ENCODE measurements around the gene CENPF. TPM values are rescaled to one million over a fixed set of nuclear protein-coding genes. Genes with fewer than 3 reads are reported as not detected.
A peak's percentile ranks its signal among the peaks of the same experiment; 100 is the strongest.

The CENPF gene
- total and polyA plus RNA-seq, 12 donors, result 0.15 to 8.7 (median 0.59) TPM

- intact Hi-C loops (cut with DNase I), result loop anchor here in 1 of 10 donors (10.0 kb wide), 1 partner anchor 185 kb away; no protein-coding TSS in a partner anchor
- no peak overlapping the region for H3K4me3 ChIP-seq
- peak in 1 of 8 donors; percentile 43 for ATAC-seq
- peaks cover 0 to 9% (median 0%) of the 10 kb centered on the region in 9 donors for H3K4me1 ChIP-seq
- H3K27me3 ChIP-seq, result no peaks in the 10 kb centered on the region
- no peaks in the 10 kb centered on the region for H3K36me3 ChIP-seq
- WGBS, 2 donors, result 76 to 84% methylated on average over 2 of the region's 2 CpGs
- no peak overlapping the region for H3K27ac ChIP-seq
- H3K9me3 ChIP-seq, result no peaks in the 10 kb centered on the region
- DNase-seq, result no peak
- TF ChIP-seq CTCF (IDR thresholded peaks at IDR 0.05), result no peak
These were observed 33.5 kb upstream of the CENPF start for GRCh38 chr1:214569357-214570004.

GRCh38 chr1:214570442-214570841 lies 32.6 kb upstream of the CENPF start:
- Histone ChIP-seq H3K36me3 (no peaks in the 10 kb centered on the region), H3K4me1 (peaks cover 0 to 9% (median 0%) of the 10 kb centered on the region in 9 donors), H3K9me3 (peaks cover 0 to 2% (median 0%) of the 10 kb centered on the region in 11 donors), H3K27me3 (no peaks in the 10 kb centered on the region), H3K27ac (no peak overlapping the region), H3K4me3 (no peak overlapping the region)
- DNase-seq, result no peak
- 65% methylated on average over 2 of the region's 2 CpGs for WGBS, 2 donors
- intact Hi-C loops (cut with DNase I), result loop anchor here in 1 of 10 donors (10.0 kb wide), 1 partner anchor 186 kb away; no protein-coding TSS in a partner anchor
- no peak for ATAC-seq
- no peak for TF ChIP-seq CTCF (IDR thresholded peaks at IDR 0.05)

GRCh38 chr1:214571281-214571680 lies 31.7 kb upstream of the CENPF start:
- Histone ChIP-seq H3K4me1 (peaks cover 0 to 9% (median 0%) of the 10 kb centered on the region in 9 donors), H3K36me3 (no peaks in the 10 kb centered on the region), H3K9me3 (peaks cover 0 to 11% (median 7%) of the 10 kb centered on the region in 11 donors), H3K4me3 (no peak overlapping the region), H3K27me3 (no peaks in the 10 kb centered on the region), H3K27ac (no peak overlapping the region)
- ATAC-seq, result no peak
- no peak for DNase-seq
- intact Hi-C loops (cut with DNase I), result loop anchor here in 1 of 10 donors (10.0 kb wide), 1 partner anchor 186 kb away; no protein-coding TSS in a partner anchor
- no peak for TF ChIP-seq CTCF (IDR thresholded peaks at IDR 0.05)

GRCh38 chr1:214573386-214574318 lies 29.3 kb upstream of the CENPF start:
- H3K4me1 ChIP-seq, result no peaks in the 10 kb centered on the region
- no peaks in the 10 kb centered on the region for H3K27me3 ChIP-seq
- peaks cover 0 to 23% (median 14%) of the 10 kb centered on the region in 11 donors for H3K9me3 ChIP-seq
- no peaks in the 10 kb centered on the region for H3K36me3 ChIP-seq
- no peak overlapping the region for H3K4me3 ChIP-seq
- ATAC-seq (no peak), DNase-seq (no peak)
- intact Hi-C loops (cut with DNase I), result loop anchor here in 1 of 10 donors (10.0 kb wide), 1 partner anchor 189 kb away; no protein-coding TSS in a partner anchor
- WGBS, 2 donors, result 73 to 82% methylated on average over 11 of the region's 11 CpGs
- H3K27ac ChIP-seq, result no peak overlapping the region
- no peak for TF ChIP-seq CTCF (IDR thresholded peaks at IDR 0.05)
